ENCODE results near the gene DPYSL5.

The DPYSL5 gene

GRCh38 chr2:26993768-26994167 lies 145.8 kb downstream of the DPYSL5 start:
- DNase-seq (ENCODE audit: low read depth in 2 of 2): no peak

- no peak for DNase-seq (ENCODE audit: low read depth in 2 of 2)
Observed at GRCh38 chr2:26994983-26995382, 147.1 kb downstream of the DPYSL5 start.

GRCh38 chr2:26997394-26997793 lies 149.5 kb downstream of the DPYSL5 start:
- no peak for DNase-seq (ENCODE audit: low read depth in 2 of 2)

- DNase-seq (ENCODE audit: low read depth in 2 of 2): no peak
Observed at GRCh38 chr2:26998323-26998722, 150.4 kb downstream of the DPYSL5 start.
